Neutrophil (primary cell): ENCODE measurements around the gene MAN2B1.

Experiments
- H3K27ac ChIP-seq: fragments of 200-600 bp; sonication (generic); 2 replicates; pipeline ENCODE4 v1.5.1; 2016; ENCODE audit warnings: mild to moderate bottlenecking, moderate library complexity
- H3K27me3 ChIP-seq: fragments of 200-600 bp; sonication (generic); 2 replicates; pipeline ENCODE4 v1.6.0; 2016; ENCODE audit warnings: mild to moderate bottlenecking
- H3K36me3 ChIP-seq: fragments of 200-600 bp; sonication (generic); 2 replicates; pipeline ENCODE4 v1.5.1; 2017
- H3K4me1 ChIP-seq, 2 experiments: fragments of 200-600 bp in 1 of 2; sonication (generic) in 1 of 2; 1 replicate in 1 of 2; 2 replicates in 1 of 2; pipeline versions ENCODE4 v1.5.1 to v1.6.1; 2013 to 2016; ENCODE audit warnings: low read depth in 1 of 2, low read length in 1 of 2, mild to moderate bottlenecking in 1 of 2, moderate library complexity in 1 of 2; ENCODE audit not compliant: control insufficient read depth in 1 of 2, insufficient read depth in 1 of 2
- H3K4me3 ChIP-seq, 2 experiments: fragments of 200-600 bp in 1 of 2; sonication (generic) in 1 of 2; 1 replicate in 1 of 2; 2 replicates in 1 of 2; pipeline ENCODE4 v1.5.1; 2013 to 2016; ENCODE audit warnings: low read depth in 1 of 2, low read length in 1 of 2, mild to moderate bottlenecking in 1 of 2, moderate library complexity in 1 of 2
- H3K9me3 ChIP-seq: fragments of 200-600 bp; sonication (generic); 2 replicates; pipeline ENCODE4 v1.5.1; 2016
- CTCF ChIP-seq: fragments of 200-600 bp; sonication (generic); IDR thresholded peaks from 2 replicates; pipeline ENCODE4 v1.5.1; 2016; ENCODE audit warnings: antibody characterized with exemption

The MAN2B1 gene

DNA sequence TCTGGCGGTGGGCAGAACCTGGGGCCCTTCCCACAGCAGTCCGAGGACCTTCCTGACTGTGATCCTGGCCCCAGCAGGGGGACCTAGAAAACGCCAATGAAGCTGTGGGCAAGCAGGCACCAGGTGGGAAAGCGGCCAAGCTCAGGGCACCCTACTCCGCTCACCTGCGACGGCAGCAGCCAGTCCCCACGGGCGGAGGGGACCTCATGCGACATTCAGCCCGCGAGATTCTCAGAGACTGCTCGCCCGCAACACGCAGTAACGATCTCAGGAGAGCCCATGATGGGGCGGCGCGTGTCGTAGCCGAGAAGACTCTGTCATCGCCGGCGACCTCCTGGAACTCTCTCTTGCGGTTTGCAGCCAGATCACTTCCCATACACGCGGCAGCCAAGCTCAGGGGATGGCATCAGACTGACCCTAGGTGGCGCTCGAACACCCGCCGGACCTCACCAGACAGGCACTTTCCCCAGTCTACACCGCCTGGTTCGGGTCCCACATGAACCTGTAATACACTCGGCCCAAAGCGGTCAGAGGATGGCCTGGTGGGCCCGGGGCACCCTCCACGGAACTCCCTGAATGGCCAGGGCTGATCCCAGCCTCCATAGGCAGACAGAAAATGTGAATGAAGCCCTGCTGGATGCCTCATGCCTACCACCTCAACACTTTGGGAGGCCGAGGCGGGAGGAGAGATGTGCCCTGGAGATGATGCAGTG, 26.5 kb downstream of the MAN2B1 start:
- Histone ChIP-seq H3K4me3 (peak overlapping the region in 1 of 2 experiments; percentile 4), H3K27me3 (no peaks in the 10 kb centered on the region), H3K4me1 (peaks cover 8 to 9% of the 10 kb centered on the region in 2 experiments), H3K9me3 (no peaks in the 10 kb centered on the region), H3K36me3 (peaks cover 24% of the 10 kb centered on the region), H3K27ac (peak overlapping the region; percentile 38)
- peak; percentile 91 for TF ChIP-seq CTCF

DNA sequence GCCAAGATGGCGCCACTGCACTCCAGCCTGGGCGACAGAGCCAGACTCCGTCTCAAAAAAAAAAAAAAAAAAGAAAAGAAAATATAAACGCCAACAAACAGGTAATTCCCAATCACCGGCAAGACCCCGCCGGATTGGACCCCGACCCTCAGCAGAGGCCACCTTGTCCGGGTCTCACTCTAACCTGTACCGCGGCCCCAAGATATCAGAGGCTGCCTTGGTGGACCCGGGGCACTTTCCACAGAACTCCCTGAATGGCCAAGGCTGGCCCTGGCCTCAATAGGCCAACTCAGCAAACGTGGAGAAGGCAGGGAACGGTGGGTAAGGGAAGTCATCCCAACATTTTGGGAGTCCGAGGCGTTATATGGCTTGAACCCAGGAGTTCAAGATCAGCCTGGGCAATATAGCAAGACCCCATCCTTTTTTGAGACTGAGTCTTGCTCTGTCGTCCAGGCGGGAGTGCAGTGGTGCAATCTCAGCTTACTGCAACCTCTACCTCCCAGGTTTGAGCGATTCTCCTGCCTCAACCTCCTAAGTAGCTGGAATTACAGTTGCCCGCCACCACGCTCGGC, 27.8 kb downstream of the MAN2B1 start:
- Histone ChIP-seq H3K27ac (no peak overlapping the region), H3K4me3 (no peak overlapping the region), H3K36me3 (peaks cover 15% of the 10 kb centered on the region), H3K9me3 (no peaks in the 10 kb centered on the region), H3K4me1 (peaks cover 8 to 9% of the 10 kb centered on the region in 2 experiments), H3K27me3 (no peaks in the 10 kb centered on the region)
- no peak for TF ChIP-seq CTCF

DNA sequence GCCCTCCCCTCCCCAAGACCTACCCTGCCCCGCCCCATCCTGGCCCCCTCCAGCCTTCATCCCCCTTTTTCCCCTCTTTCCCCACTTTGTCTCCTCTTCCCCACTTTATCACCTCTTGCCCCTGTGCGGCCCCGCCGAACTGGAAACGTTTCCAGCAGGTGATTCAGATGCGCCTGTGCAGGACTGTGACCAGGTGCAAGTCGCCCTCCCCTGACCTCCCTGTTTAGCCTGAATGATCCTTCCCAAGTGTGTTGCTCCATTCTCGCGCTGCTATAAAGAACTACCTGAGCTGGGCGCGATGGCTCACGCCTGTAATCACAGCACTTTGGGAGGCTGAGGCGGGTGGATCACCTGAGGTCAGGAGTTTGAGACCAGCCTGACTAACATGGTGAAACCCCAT, 29.9 kb downstream of the MAN2B1 start:
- TF ChIP-seq CTCF: no peak
- Histone ChIP-seq H3K36me3 (peaks cover 25% of the 10 kb centered on the region), H3K27ac (no peak overlapping the region), H3K4me1 (peaks cover 8 to 9% of the 10 kb centered on the region in 2 experiments), H3K4me3 (no peak overlapping the region), H3K9me3 (no peaks in the 10 kb centered on the region), H3K27me3 (no peaks in the 10 kb centered on the region)

DNA sequence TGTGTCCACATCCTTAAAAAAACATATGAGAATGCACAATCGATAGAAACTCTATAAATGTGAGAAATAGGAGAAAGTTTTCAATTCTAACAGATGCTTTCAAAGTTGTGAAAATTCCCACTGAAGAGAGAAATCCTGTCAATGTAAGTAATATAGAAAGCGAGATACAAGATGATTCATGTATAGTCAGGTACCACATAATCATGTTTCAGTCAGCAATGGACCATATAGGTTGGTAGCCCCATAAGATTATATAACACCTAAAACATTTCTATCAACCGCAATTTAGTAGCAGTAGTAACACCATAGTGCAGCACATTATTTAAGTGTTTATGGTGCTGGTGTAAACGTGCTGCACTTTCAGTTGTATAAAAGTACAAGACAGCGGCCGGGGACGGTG, 37.3 kb downstream of the MAN2B1 start:
- Histone ChIP-seq H3K27me3 (no peaks in the 10 kb centered on the region), H3K4me1 (no peaks in the 10 kb centered on the region), H3K36me3 (peaks cover 77% of the 10 kb centered on the region), H3K4me3 (no peak overlapping the region), H3K9me3 (peaks cover 20% of the 10 kb centered on the region), H3K27ac (no peak overlapping the region)
- no peak for TF ChIP-seq CTCF

DNA sequence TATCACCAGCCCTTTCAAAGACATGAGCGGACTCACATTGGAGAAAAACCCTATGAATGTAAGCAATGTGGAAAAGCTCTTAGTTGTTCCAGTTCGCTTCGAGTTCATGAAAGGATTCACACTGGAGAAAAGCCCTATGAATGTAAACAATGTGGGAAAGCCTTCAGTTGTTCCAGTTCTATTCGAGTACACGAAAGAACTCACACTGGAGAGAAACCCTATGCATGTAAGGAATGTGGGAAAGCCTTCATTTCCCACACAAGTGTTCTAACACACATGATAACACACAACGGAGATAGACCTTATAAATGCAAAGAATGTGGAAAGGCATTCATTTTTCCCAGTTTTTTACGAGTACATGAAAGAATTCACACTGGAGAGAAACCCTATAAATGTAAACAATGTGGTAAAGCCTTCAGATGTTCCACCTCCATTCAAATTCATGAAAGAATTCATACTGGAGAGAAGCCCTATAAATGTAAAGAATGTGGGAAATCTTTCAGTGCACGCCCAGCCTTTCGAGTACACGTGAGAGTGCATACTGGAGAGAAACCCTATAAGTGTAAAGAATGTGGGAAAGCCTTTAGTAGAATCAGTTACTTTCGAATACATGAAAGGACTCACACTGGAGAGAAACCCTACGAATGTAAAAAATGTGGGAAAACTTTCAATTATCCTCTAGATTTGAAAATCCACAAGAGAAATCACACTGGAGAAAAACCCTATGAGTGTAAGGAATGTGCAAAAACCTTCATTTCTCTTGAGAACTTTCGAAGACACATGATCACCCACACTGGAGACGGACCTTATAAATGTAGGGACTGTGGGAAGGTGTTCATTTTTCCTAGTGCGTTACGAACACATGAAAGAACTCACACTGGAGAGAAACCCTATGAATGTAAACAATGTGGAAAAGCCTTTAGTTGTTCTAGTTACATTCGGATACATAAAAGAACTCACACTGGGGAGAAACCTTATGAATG, 38.2 kb downstream of the MAN2B1 start:
- TF ChIP-seq CTCF: no peak
- Histone ChIP-seq H3K36me3 (peaks cover 79% of the 10 kb centered on the region), H3K4me3 (no peak overlapping the region), H3K27me3 (no peaks in the 10 kb centered on the region), H3K4me1 (no peaks in the 10 kb centered on the region), H3K27ac (no peak overlapping the region), H3K9me3 (peaks cover 20% of the 10 kb centered on the region)
